Stimulated activated effector memory CD8-positive, alpha-beta T cell treated with anti-CD3 and anti-CD28 coated beads, Interleukin-12 subunit alpha, Interleukin-12 subunit beta, amount 100 ng/mL, for 72 hours (primary cell): ENCODE measurements around the gene PLD1.
"Not testable (repeated sequence)": the region's sequence is repeated elsewhere in the genome, so short reads cannot be mapped to it uniquely, and the experiment has no call there.

Experiments
- ATAC-seq: fragments of 150-1000 bp; cut with Tn5 transposase; 2 replicates; pipeline ENCODE4 v1.10.0; 2021
- DNase-seq, 2 donors: peaks; one replicate each; pipeline ENCODE4 v3.0.0; 2021 to 2022; ENCODE audit warnings: low spot score in 2 of 2
- H3K27ac Mint-ChIP-seq: one replicate; pipeline ENCODE4 v1.8.0; 2022; ENCODE audit warnings: mild to moderate bottlenecking, mixed read lengths
- H3K36me3 Mint-ChIP-seq: one replicate; pipeline ENCODE4 v1.8.0; 2022; ENCODE audit warnings: mild to moderate bottlenecking, mixed read lengths
- H3K4me1 Mint-ChIP-seq: one replicate; pipeline ENCODE4 v1.8.0; 2022; ENCODE audit warnings: mixed read lengths
- H3K4me3 Mint-ChIP-seq: one replicate; pipeline ENCODE4 v1.8.0; 2022; ENCODE audit warnings: mild to moderate bottlenecking, mixed read lengths
- H3K9me3 Mint-ChIP-seq: one replicate; pipeline ENCODE4 v1.8.0; 2022; ENCODE audit warnings: mixed read lengths

PLD1 gene

DNA sequence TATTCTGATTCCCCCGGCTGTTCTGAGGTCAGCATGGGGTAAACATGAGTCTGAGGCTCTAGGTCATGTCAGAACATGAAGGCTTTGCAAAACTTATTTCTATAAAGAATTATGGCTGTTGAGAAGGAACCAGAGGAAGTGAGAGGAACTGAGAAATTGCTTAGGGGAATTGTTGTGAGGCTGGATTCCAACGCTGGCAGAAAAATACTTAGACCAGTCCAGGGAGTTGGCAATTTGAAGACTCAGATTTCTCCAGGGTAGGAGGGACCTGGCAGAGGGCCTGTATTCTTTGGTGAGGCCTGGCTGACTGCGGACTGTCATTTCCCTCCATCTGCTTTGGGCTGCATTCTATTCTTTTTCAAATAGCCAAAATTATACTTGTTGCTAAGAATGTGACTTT is 155.5 kb downstream of the PLD1 start:
- no peaks in the 10 kb centered on the region for H3K9me3 Mint-ChIP-seq
- no peaks in the 10 kb centered on the region for H3K36me3 Mint-ChIP-seq
- no peaks in the 10 kb centered on the region for H3K4me1 Mint-ChIP-seq
- no peak for DNase-seq
- no peak for ATAC-seq
- no peak overlapping the region for H3K4me3 Mint-ChIP-seq
- no peak overlapping the region for H3K27ac Mint-ChIP-seq

DNA sequence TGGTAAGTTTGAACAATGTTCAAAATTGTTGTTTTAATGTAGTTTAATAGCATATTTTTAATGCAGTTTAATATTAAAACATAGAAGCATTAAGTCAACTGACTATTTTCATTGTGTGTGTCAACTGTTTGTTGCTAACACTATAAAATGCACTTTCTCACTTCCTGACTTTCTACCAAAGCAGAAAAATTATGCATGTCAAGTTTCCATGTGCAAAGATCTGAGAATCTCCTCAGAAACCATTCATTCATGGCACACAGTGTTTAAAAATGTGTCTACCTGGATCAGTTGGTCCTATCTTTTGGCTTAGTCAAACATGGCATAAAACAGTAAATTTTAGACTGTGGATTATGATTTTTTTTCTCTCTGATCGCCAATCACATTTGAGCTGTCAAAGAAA is 156.0 kb downstream of the PLD1 start:
- Mint-ChIP-seq H3K36me3 (no peaks in the 10 kb centered on the region), H3K27ac (no peak overlapping the region), H3K4me3 (no peak overlapping the region), H3K4me1 (no peaks in the 10 kb centered on the region), H3K9me3 (no peaks in the 10 kb centered on the region)
- no peak for ATAC-seq
- no peak for DNase-seq

DNA sequence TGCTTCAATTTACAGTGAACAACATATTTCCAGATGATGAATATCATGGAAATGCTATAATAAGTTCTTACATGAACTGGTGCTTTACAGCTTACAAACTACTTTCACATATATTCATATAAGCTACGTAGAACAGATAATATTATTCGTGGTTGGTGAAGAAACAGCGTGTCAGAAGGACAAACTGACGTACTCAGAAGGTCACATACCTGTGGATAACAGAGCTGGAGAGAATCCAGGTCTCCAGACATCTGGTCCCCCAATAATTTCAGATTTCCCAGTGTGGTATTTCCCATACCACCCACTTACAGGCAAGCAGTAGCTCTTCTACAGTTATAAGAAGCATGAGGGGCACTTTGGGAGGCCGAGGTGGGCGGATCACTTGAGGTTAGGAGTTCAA is 156.6 kb downstream of the PLD1 start:
- Mint-ChIP-seq H3K4me3 (no peak overlapping the region), H3K27ac (no peak overlapping the region), H3K9me3 (no peaks in the 10 kb centered on the region), H3K4me1 (no peaks in the 10 kb centered on the region), H3K36me3 (no peaks in the 10 kb centered on the region)
- no peak for DNase-seq
- no peak for ATAC-seq

DNA sequence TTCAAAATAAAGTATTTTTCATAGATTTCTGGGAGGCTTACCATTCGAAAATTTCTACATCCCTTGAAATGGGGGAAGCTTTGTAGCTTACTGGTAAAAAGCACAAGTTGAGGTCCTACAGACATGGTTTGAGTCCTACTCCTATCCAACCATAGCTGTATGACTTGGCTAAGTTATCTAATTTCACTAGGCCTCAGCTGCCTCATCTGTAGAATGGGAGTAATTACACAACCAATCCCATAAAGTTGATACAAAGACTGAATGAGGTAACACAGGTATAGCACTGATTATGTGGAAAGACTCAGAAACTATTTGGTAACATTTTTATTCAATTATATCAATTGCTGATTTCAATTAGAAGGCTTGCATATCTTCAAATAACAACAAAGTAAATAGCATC is 157.4 kb downstream of the PLD1 start:
- Mint-ChIP-seq H3K4me1 (no peaks in the 10 kb centered on the region), H3K4me3 (no peak overlapping the region), H3K9me3 (no peaks in the 10 kb centered on the region), H3K36me3 (no peaks in the 10 kb centered on the region), H3K27ac (no peak overlapping the region)
- ATAC-seq (no peak), DNase-seq (no peak)

DNA sequence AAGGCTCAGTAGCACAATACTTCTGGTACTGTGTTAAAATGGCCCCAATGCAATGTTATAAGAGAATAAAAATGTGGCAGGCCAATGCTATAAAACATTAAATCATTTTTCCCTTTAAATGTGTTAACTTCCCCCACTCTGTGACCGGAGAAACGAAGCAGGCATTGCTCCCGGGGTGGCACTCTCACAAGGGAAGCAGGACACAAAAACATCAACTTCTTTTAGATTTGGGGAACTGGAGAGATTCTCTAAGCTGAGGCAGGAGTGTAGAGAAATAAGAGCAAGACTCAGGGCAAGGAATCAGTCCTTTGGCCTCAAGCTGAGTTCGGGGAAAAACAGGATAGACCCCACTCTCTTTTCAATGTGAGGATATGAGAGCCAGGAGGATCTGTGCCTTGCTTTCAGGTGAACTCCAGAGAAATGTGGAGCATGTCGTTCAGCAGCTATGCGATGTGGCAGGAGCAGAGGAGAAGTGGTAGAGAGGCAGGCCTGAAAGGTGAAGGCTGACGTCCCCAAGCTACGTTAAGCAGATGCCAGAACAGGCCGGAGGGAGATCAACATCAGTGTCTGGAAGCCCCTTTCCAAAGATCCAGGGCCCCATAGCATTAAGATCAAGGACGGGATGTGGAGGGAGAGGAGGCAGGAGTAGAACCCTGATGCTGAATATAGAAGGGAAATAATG is 160.2 kb downstream of the PLD1 start:
- no peak overlapping the region for H3K27ac Mint-ChIP-seq
- no peaks in the 10 kb centered on the region for H3K4me1 Mint-ChIP-seq
- no peak overlapping the region for H3K4me3 Mint-ChIP-seq
- ATAC-seq = no peak
- H3K36me3 Mint-ChIP-seq = no peaks in the 10 kb centered on the region
- DNase-seq = no peak
- H3K9me3 Mint-ChIP-seq = no peaks in the 10 kb centered on the region

DNA sequence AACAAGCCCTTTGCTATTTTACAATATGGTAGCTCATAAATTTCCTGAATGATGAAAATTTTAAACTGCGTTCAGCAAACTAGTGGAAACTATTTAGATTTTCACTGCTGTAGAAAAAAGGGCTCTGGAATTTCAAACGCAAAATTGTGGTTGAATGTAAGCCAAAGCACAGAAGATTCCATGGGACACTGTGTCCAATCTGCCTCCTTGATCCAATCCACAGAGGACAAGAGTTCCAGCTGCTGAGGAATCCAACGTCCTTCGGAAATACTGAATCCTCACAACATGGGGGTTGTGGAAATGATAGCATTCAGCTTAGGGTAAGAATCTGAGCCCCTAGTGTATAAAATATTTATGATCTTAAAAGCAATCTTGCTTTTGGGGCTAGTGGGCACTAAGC is 161.0 kb downstream of the PLD1 start:
- no peak for DNase-seq
- Mint-ChIP-seq H3K36me3 (no peaks in the 10 kb centered on the region), H3K9me3 (no peaks in the 10 kb centered on the region), H3K4me3 (no peak overlapping the region), H3K4me1 (no peaks in the 10 kb centered on the region), H3K27ac (no peak overlapping the region)
- no peak for ATAC-seq

DNA sequence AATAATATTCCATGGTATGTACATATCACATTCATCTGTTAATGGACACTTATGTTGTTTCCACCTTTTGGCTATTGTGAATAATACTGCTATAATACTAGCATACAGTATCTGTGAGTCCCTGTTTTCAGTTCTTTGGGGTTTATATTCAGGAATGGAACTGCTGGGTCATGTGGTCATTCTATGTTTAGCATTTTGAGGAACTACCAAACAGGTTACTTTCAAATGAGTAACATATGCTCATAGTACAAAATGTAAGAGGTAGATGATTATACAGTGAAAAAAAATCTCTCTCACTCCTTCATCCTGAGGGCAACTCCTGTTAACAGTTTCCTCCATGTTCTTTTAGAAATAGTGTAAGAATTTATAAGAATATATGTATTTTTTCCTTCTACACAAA is 162.2 kb downstream of the PLD1 start:
- H3K4me1 Mint-ChIP-seq = no peaks in the 10 kb centered on the region
- no peaks in the 10 kb centered on the region for H3K9me3 Mint-ChIP-seq
- ATAC-seq = no peak
- no peak overlapping the region for H3K4me3 Mint-ChIP-seq
- H3K27ac Mint-ChIP-seq = no peak overlapping the region
- no peaks in the 10 kb centered on the region for H3K36me3 Mint-ChIP-seq
- no peak for DNase-seq

DNA sequence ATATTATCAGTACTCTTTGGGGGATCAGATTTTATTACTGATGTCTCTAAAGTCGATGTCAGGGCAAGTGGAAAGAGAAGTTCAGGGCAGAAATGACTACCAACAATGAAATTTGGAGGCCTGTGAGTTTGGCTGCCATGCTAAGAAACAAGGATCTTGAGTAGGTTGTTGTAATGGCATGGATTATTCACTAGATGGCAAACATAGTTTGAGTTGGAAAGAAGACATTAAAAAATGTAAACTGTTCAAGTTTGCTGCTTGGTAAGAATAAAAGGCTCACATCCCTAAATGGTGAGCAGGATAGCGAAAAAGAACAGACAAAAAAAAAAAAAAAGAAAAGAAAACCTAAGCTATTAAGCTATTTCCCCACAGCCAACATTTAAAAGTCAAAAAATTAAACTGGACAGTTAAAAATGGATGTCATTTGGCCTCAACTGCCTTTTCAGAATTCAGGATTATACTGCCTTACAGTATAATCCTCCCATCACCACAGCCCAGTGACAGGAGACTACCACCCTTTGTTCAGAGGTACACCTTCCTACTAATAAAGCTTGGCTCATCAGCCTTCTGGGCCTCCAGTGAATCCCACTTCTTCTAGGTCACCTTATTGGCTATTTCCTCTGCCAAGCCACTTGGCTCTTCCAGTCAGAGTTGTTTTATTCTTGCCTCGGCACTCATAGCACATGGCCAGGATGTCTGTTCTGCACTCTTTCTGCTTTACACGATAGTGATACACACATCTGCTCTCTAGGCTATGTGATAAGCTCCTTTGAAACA is 163.7 kb downstream of the PLD1 start:
- no peak for DNase-seq

DNA sequence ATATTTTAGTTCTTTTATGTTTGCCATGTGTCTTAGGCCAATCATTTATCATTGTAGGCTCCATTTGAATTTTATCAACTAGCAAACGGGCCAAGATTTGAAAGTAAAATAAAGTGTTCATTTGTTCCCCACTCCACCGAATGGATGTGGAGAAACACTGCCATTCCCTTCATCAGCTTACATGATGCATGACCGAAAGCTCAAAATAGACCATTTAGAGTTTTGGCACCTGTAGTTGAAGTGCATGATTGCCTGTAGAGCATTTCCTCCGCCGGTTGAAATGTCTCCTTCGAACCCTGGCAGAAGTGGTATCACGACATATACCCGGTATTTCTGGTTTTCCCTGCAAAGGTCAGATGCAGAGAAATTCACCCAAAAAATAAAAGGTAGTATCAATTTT is 165.6 kb downstream of the PLD1 start:
- Mint-ChIP-seq H3K9me3 (no peaks in the 10 kb centered on the region), H3K4me1 (no peaks in the 10 kb centered on the region), H3K36me3 (no peaks in the 10 kb centered on the region), H3K27ac (no peak overlapping the region), H3K4me3 (no peak overlapping the region)
- DNase-seq (no peak), ATAC-seq (no peak)

More for the DNA sequence above, 163.7 kb downstream of the PLD1 start:
- H3K36me3 Mint-ChIP-seq = no peaks in the 10 kb centered on the region
- H3K27ac Mint-ChIP-seq = no peak overlapping the region
- H3K4me1 Mint-ChIP-seq = no peaks in the 10 kb centered on the region
- no peak overlapping the region for H3K4me3 Mint-ChIP-seq
- no peaks in the 10 kb centered on the region for H3K9me3 Mint-ChIP-seq
- ATAC-seq = no peak

DNA sequence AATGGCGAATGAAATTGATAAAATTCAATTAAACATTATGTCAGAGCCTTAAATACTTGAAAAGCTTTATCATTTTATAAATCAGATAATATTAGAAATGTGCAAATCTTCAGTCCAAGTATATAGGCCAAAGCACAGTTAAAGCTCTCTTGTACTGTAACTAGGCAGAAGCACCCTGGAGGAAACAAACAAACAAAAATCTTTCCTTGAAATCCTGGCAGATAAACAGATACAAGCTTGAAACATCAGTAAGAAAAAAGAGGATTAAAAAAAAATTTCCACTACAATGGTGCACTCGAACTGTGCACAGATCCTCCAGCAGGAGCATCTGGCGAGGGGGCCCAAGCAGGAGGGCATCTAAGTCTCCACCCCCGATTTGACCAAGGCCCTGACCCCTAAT is 166.6 kb downstream of the PLD1 start:
- Mint-ChIP-seq H3K4me1 (no peaks in the 10 kb centered on the region), H3K4me3 (no peak overlapping the region), H3K9me3 (no peaks in the 10 kb centered on the region), H3K36me3 (no peaks in the 10 kb centered on the region), H3K27ac (no peak overlapping the region)
- no peak for DNase-seq
- ATAC-seq = no peak

DNA sequence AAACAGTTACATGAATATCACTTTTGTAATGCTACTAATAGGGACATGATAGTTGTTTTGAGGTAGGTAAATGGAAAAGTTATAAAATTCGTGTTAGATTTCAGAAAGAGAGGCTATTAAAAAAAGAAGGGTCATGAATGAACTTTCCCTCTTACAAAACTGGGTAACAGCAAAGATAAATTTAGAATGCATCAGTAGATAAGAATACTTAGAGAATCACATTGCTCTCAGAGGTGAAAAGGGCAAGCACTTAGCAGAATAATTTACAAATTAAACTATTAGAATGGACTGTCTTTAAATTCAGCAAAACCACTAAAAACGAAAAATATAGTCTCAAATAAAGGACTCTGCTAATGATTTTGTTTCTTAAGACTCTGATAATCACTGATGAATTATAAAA is 167.2 kb downstream of the PLD1 start:
- H3K27ac Mint-ChIP-seq = no peak overlapping the region
- no peaks in the 10 kb centered on the region for H3K9me3 Mint-ChIP-seq
- no peak for DNase-seq
- no peaks in the 10 kb centered on the region for H3K36me3 Mint-ChIP-seq
- no peaks in the 10 kb centered on the region for H3K4me1 Mint-ChIP-seq
- H3K4me3 Mint-ChIP-seq = no peak overlapping the region
- ATAC-seq = no peak

DNA sequence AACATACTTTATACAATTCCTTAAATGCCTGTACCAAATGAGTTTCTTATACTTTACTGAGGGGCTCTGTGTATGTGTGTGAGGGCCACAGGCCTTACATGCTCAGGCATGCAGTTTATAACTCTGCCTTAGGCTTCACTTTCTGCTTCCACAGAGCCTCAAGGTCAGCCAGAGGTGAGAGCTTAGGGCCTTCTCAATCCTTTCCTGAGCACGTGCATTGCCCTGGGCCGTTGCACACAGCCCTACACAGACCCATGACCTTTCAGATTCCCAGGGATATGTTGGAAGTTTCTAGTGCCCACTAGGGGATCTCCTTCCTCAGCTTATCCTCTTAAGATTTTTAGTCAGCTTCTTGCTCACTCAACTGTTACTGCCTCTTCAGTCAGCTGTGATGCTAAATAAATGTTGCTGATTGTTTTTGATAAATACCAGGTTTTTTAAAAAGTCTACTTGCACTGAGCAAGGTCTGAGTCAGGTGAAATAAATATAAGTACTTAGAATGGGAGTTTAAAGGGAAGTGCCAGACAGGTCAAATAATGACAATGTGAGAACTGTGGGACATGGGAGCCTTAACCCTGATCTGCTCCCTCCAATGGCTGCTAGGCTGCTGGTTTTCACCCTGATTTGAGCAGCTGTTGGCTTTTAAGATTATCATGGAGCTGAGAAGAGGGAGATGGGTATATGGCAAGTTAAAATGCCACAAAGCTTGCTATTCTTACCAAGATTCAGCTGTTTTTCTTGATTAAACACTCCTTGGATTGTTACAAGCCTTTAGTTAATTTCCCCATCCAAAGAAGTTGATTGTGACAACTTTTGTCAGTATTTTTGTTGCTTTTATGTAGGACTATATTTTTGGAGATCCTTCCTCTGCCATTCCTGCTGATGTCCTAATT is 169.5 kb downstream of the PLD1 start:
- H3K9me3 Mint-ChIP-seq = no peaks in the 10 kb centered on the region
- ATAC-seq (no peak), DNase-seq (no peak)
- peaks cover 5% of the 10 kb centered on the region for H3K4me1 Mint-ChIP-seq
- no peaks in the 10 kb centered on the region for H3K36me3 Mint-ChIP-seq
- H3K27ac Mint-ChIP-seq = no peak overlapping the region
- no peak overlapping the region for H3K4me3 Mint-ChIP-seq

DNA sequence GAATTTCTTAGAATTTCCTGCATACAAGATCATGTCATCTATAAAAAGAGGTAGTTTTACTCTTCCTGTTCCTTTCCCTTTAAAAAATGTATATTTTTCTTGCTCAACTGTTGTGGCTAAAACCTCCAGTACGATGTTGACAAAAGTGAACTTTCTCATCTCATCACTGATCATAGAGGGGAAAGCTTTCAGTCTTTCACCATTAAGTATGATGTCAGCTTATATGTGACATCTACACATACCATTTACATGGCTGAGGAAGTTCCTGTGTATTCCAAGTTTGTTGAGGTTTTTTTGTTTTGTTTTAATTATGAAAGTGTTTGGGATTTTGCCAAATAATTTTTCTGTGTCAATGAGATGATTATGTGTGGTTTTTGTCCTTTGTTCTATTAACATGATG is 173.6 kb downstream of the PLD1 start:
- Mint-ChIP-seq H3K27ac (no peak overlapping the region), H3K4me3 (no peak overlapping the region), H3K36me3 (no peaks in the 10 kb centered on the region), H3K9me3 (no peaks in the 10 kb centered on the region), H3K4me1 (peaks cover 5% of the 10 kb centered on the region)
- no peak for DNase-seq
- ATAC-seq = peak; percentile 46

DNA sequence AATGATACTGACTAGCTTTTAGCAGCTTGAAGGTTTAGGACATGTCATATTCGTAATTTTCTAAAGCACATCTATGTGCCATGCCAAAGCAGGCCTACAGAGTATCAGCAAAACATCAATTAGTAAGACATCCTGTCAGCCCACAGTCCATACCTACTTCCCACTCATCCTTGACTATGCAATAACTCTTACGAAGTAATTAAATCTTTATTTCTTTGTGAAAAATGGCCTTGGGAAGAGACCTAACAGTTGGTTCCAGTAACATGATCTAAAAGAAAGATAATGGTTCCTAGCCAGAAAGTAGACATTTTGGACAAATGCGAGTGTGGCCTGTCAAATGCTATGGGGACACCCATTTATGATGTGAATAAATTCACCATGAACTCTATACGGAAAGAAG is 177.5 kb downstream of the PLD1 start:
- DNase-seq (no peak), ATAC-seq (no peak)
- H3K4me3 Mint-ChIP-seq = no peak overlapping the region
- no peaks in the 10 kb centered on the region for H3K36me3 Mint-ChIP-seq
- peaks cover 5% of the 10 kb centered on the region for H3K4me1 Mint-ChIP-seq
- no peaks in the 10 kb centered on the region for H3K9me3 Mint-ChIP-seq
- no peak overlapping the region for H3K27ac Mint-ChIP-seq

DNA sequence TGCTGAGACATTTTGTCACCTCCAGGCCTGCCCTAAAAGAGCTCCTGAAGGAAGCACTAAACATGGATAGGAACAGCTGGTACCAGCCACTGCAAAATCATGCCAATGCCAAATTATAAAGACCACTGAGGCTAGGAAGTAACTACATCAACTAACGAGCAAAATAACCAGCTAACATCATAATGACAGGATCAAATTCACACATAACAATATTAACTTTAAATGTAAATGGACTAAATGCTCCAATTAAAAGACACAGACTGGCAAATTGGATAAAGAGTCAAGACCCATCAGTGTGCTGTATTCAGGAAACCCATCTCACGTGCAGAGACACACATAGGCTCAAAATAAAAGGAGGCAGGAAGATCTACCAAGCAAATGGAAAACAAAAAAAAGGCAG is 183.5 kb downstream of the PLD1 start:
- DNase-seq, H3K4me1 Mint-ChIP-seq, H3K9me3 Mint-ChIP-seq, H3K27ac Mint-ChIP-seq, H3K36me3 Mint-ChIP-seq, H3K4me3 Mint-ChIP-seq, ATAC-seq: not testable (repeated sequence)

DNA sequence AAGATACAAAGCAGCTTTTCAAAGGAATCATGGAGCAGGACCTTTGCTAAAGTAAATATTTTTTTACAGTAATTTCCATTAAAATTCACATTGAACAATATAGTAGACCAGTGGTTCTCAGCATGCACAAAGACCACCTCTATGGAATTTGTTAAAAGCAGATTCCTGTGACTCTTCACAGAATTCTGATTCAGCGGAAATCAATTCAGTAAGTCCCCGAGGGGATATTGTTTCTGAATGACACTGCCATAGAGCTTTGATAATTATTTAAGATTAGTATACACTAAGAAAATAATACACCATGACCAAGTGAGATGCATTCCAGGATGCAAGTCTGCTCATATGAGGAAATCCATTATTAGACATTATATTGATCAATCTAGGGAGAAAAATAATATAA is 188.2 kb downstream of the PLD1 start:
- Mint-ChIP-seq H3K27ac (no peak overlapping the region), H3K4me3 (no peak overlapping the region), H3K36me3 (no peaks in the 10 kb centered on the region), H3K4me1 (peaks cover 6% of the 10 kb centered on the region), H3K9me3 (no peaks in the 10 kb centered on the region)
- ATAC-seq (no peak), DNase-seq (no peak)
